Measurements from ENCODE around the gene CCSER1. TPM values are rescaled to one million over a fixed set of nuclear protein-coding genes. Genes with fewer than 3 reads are reported as not detected.

CCSER1 gene
- total and polyA plus RNA-seq, 2 experiments from 2014 or later: 2.9 to 3.4 TPM

DNA sequence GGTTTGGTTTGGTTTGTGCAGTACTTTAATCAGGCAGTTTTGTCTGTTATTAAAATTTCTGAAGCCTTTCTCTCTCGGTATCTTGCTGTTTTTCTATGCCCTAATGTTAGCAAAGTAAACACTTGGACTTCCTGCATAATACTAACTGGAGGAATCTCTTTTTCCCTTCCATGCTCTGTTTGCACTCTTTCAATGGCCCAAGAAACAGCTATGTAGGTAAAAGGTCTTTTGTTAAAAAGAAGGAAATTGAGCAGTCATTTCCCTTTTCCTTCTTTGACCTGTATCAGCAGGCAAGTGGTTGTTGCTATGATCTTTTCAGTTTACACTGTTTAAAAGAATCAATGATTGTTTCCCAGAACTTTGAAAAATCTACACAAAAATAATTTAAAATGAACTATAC lies 82.7 kb downstream of the CCSER1 start:
- H3K4me1 Mint-ChIP-seq: peaks cover 16% of the 10 kb centered on the region
- Histone ChIP-seq H3K36me3 (ENCODE audit: insufficient read depth) (no peaks in the 10 kb centered on the region), H3F3A (replicated peaks; ENCODE audit: low read depth) (no peaks in the 10 kb centered on the region), H3K79me2 (replicated peaks; ENCODE audit: insufficient read depth) (no peaks in the 10 kb centered on the region), H3K4me2 (no peak overlapping the region), H3K4me3 (no peak overlapping the region), H4K20me1 (replicated peaks; ENCODE audit: insufficient read depth) (no peaks in the 10 kb centered on the region), H3K4me1 (ENCODE audit: insufficient read depth) (peaks cover 13% of the 10 kb centered on the region; the same call in 1 of the 2 replicates), H2AFZ (no peak overlapping the region), H3K9me2 (ENCODE audit: insufficient read depth) (peaks cover 2% of the 10 kb centered on the region; the same call in 1 of the 2 replicates), H3K27me3 (ENCODE audit: insufficient read depth) (no peaks in the 10 kb centered on the region), H3K27ac (ENCODE audit: low read depth) (no peak overlapping the region)
- peaks cover 2% of the 10 kb centered on the region for H3K27me3 Mint-ChIP-seq (ENCODE audit: insufficient read depth, low read depth, poor library complexity)
- peaks cover 13% of the 10 kb centered on the region for H3K9me3 Mint-ChIP-seq
- no peak for ATAC-seq
- DNase-seq (ENCODE audit: low spot score): no peak
- H3K36me3 Mint-ChIP-seq (ENCODE audit: low read depth): peaks cover 16% of the 10 kb centered on the region; the same call in 2 of the 3 replicates
- no peak overlapping the region for H3K27ac Mint-ChIP-seq
- no peak overlapping the region for H3K4me3 Mint-ChIP-seq
- TF ChIP-seq, protein P1, sequence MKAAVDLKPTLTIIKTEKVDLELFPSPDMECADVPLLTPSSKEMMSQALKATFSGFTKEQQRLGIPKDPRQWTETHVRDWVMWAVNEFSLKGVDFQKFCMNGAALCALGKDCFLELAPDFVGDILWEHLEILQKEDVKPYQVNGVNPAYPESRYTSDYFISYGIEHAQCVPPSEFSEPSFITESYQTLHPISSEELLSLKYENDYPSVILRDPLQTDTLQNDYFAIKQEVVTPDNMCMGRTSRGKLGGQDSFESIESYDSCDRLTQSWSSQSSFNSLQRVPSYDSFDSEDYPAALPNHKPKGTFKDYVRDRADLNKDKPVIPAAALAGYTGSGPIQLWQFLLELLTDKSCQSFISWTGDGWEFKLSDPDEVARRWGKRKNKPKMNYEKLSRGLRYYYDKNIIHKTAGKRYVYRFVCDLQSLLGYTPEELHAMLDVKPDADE (IDR thresholded peaks at IDR 0.05): no peak
- TF ChIP-seq JUNB (IDR thresholded peaks at IDR 0.05; ENCODE audit: unreplicated experiment): no peak
- TF ChIP-seq NANOG (IDR thresholded peaks at IDR 0.05; ENCODE audit: borderline replicate concordance): no peak
- TF ChIP-seq, protein P2, sequence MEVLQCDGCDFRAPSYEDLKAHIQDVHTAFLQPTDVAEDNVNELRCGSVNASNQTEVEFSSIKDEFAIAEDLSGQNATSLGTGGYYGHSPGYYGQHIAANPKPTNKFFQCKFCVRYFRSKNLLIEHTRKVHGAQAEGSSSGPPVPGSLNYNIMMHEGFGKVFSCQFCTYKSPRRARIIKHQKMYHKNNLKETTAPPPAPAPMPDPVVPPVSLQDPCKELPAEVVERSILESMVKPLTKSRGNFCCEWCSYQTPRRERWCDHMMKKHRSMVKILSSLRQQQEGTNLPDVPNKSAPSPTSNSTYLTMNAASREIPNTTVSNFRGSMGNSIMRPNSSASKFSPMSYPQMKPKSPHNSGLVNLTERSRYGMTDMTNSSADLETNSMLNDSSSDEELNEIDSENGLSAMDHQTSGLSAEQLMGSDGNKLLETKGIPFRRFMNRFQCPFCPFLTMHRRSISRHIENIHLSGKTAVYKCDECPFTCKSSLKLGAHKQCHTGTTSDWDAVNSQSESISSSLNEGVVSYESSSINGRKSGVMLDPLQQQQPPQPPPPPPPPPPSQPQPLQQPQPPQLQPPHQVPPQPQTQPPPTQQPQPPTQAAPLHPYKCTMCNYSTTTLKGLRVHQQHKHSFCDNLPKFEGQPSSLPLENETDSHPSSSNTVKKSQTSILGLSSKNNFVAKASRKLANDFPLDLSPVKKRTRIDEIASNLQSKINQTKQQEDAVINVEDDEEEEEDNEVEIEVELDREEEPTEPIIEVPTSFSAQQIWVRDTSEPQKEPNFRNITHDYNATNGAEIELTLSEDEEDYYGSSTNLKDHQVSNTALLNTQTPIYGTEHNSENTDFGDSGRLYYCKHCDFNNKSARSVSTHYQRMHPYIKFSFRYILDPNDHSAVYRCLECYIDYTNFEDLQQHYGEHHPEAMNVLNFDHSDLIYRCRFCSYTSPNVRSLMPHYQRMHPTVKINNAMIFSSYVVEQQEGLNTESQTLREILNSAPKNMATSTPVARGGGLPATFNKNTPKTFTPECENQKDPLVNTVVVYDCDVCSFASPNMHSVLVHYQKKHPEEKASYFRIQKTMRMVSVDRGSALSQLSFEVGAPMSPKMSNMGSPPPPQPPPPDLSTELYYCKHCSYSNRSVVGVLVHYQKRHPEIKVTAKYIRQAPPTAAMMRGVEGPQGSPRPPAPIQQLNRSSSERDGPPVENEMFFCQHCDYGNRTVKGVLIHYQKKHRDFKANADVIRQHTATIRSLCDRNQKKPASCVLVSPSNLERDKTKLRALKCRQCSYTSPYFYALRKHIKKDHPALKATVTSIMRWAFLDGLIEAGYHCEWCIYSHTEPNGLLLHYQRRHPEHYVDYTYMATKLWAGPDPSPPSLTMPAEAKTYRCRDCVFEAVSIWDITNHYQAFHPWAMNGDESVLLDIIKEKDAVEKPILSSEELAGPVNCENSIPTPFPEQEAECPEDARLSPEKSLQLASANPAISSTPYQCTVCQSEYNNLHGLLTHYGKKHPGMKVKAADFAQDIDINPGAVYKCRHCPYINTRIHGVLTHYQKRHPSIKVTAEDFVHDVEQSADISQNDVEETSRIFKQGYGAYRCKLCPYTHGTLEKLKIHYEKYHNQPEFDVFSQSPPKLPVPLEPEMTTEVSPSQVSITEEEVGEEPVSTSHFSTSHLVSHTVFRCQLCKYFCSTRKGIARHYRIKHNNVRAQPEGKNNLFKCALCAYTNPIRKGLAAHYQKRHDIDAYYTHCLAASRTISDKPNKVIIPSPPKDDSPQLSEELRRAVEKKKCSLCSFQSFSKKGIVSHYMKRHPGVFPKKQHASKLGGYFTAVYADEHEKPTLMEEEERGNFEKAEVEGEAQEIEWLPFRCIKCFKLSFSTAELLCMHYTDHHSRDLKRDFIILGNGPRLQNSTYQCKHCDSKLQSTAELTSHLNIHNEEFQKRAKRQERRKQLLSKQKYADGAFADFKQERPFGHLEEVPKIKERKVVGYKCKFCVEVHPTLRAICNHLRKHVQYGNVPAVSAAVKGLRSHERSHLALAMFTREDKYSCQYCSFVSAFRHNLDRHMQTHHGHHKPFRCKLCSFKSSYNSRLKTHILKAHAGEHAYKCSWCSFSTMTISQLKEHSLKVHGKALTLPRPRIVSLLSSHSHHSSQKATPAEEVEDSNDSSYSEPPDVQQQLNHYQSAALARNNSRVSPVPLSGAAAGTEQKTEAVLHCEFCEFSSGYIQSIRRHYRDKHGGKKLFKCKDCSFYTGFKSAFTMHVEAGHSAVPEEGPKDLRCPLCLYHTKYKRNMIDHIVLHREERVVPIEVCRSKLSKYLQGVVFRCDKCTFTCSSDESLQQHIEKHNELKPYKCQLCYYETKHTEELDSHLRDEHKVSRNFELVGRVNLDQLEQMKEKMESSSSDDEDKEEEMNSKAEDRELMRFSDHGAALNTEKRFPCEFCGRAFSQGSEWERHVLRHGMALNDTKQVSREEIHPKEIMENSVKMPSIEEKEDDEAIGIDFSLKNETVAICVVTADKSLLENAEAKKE (CRISPR knock-in tag; IDR thresholded peaks at IDR 0.05): no peak

DNA sequence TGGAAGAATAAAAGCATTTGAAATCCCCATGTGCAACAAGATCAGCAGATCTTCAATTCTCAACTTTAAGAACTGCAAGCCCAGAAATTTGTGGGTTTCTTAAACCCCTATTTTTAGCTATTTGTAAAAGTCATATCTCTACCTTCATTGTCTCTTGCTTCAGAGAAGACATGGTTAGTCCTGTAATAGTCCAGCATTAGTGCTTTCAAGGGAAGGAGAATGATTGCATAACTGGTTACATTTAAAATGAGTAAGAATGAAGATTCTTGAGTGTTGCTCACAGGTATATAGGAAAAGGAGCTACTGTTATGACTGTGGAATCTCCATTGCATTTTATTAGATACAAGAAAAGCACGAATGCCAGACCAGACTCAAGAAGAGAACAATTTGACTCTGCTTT lies 84.0 kb downstream of the CCSER1 start:
- no peak overlapping the region for H3K4me3 Mint-ChIP-seq

More for the DNA sequence above, 84.0 kb downstream of the CCSER1 start:
- Histone ChIP-seq H3K27ac (ENCODE audit: low read depth) (no peak overlapping the region), H3K4me1 (ENCODE audit: insufficient read depth) (peaks cover 26% of the 10 kb centered on the region), H3K9me2 (ENCODE audit: insufficient read depth) (peaks cover 2% of the 10 kb centered on the region; the same call in 1 of the 2 replicates), H3K79me2 (replicated peaks; ENCODE audit: insufficient read depth) (no peaks in the 10 kb centered on the region), H3K4me2 (no peak overlapping the region), H3K4me3 (no peak overlapping the region), H3K36me3 (ENCODE audit: insufficient read depth) (no peaks in the 10 kb centered on the region), H2AFZ (no peak overlapping the region), H4K20me1 (replicated peaks; ENCODE audit: insufficient read depth) (no peaks in the 10 kb centered on the region), H3K27me3 (ENCODE audit: insufficient read depth) (no peaks in the 10 kb centered on the region), H3F3A (replicated peaks; ENCODE audit: low read depth) (no peaks in the 10 kb centered on the region)
- Mint-ChIP-seq H3K9me3 (peaks cover 3% of the 10 kb centered on the region; the same call in 2 of the 3 replicates), H3K36me3 (ENCODE audit: low read depth) (peaks cover 4% of the 10 kb centered on the region; the same call in 1 of the 3 replicates), H3K27ac (no peak overlapping the region), H3K27me3 (ENCODE audit: insufficient read depth, low read depth, poor library complexity) (no peaks in the 10 kb centered on the region), H3K4me1 (peaks cover 26% of the 10 kb centered on the region)
- no peak for TF ChIP-seq EZH2 (IDR thresholded peaks at IDR 0.05; ENCODE audit: low read depth, unreplicated experiment)
- no peak for ATAC-seq
- DNase-seq (ENCODE audit: low spot score): no peak
